ENCODE measurements around the gene GNGT1. TPM values are rescaled to one million over a fixed set of nuclear protein-coding genes. Genes with fewer than 3 reads are reported as not detected.

GNGT1 gene
- polyA plus RNA-seq, 1 donor (not counting 4 experiments of a cell fraction or from before 2014, with no cell fraction given): not detected

DNA sequence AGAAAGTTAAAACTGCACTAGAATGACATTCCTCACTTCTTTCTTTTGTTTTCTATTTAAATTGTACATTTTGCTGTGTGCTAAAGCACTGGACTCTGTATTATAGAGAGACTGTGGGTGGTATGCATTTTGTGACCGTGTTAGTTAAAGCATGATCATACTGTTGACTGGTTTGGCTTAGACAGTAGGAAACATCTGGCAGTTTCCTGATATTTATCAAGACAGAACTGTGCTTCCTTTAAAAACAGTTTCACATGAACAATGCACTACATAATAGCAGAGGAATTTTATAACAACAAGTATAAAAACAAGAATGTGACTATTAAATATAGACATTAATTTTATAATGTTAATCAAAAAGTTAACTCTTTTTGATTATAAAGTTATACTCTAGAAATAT, 38.3 kb downstream of the GNGT1 start:
- Histone ChIP-seq H3K27me3 (ENCODE audit: control insufficient read depth, extremely low read depth, insufficient read depth, low read length) (peaks cover 4% of the 10 kb centered on the region), H3K27ac (ENCODE audit: control insufficient read depth, insufficient read depth, low read length) (no peak overlapping the region), H2AFZ (ENCODE audit: control insufficient read depth, low read length) (no peak overlapping the region), H3K4me3 (ENCODE audit: control insufficient read depth in 2 of 3, extremely low read depth in 1 of 3, insufficient read depth in 2 of 3, low read depth in 1 of 3, low read length in 3 of 3) (no peak overlapping the region), H3K9me1 (ENCODE audit: control insufficient read depth, extremely low read depth, insufficient read depth, low read length) (no peaks in the 10 kb centered on the region), H3K4me1 (ENCODE audit: control insufficient read depth, extremely low read depth, insufficient read depth, low read length) (no peaks in the 10 kb centered on the region), H3K9ac (ENCODE audit: control insufficient read depth, extremely low read depth, insufficient read depth, low read length) (no peak overlapping the region), H3K79me2 (ENCODE audit: control insufficient read depth, insufficient read depth, low read length) (no peaks in the 10 kb centered on the region), H3K36me3 (ENCODE audit: control insufficient read depth in 2 of 2, extremely low read depth in 1 of 2, insufficient read depth in 2 of 2, low read length in 2 of 2) (no peaks in the 10 kb centered on the region), H3K9me3 (ENCODE audit: control insufficient read depth, low read depth, low read length) (peaks cover 2% of the 10 kb centered on the region), H4K20me1 (ENCODE audit: control insufficient read depth, extremely low read depth, insufficient read depth, low read length) (no peaks in the 10 kb centered on the region), H3K4me2 (ENCODE audit: control insufficient read depth, extremely low read depth, insufficient read depth, low read depth, low read length) (no peak overlapping the region)
- no peak for DNase-seq (ENCODE audit: low read depth, low spot score)
- dilution Hi-C loops (cut with MboI; ENCODE audit: extremely low pct_ligation_motif_present, low sequenced_read_pairs): no loop called here
- TF ChIP-seq, protein P1, sequence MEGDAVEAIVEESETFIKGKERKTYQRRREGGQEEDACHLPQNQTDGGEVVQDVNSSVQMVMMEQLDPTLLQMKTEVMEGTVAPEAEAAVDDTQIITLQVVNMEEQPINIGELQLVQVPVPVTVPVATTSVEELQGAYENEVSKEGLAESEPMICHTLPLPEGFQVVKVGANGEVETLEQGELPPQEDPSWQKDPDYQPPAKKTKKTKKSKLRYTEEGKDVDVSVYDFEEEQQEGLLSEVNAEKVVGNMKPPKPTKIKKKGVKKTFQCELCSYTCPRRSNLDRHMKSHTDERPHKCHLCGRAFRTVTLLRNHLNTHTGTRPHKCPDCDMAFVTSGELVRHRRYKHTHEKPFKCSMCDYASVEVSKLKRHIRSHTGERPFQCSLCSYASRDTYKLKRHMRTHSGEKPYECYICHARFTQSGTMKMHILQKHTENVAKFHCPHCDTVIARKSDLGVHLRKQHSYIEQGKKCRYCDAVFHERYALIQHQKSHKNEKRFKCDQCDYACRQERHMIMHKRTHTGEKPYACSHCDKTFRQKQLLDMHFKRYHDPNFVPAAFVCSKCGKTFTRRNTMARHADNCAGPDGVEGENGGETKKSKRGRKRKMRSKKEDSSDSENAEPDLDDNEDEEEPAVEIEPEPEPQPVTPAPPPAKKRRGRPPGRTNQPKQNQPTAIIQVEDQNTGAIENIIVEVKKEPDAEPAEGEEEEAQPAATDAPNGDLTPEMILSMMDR (optimal IDR thresholded peaks at IDR 0.05 in 1 of 3, IDR thresholded peaks at IDR 0.05 in 1 of 3, conservative IDR thresholded peaks at IDR 0.05 in 1 of 3; ENCODE audit: extremely low read depth in 1 of 3, insufficient read depth in 2 of 3, low read length in 3 of 3): no peak
- no peak for TF ChIP-seq EZH2 (IDR thresholded peaks at IDR 0.05; ENCODE audit: low read length)
- no peak for FAIRE-seq

DNA sequence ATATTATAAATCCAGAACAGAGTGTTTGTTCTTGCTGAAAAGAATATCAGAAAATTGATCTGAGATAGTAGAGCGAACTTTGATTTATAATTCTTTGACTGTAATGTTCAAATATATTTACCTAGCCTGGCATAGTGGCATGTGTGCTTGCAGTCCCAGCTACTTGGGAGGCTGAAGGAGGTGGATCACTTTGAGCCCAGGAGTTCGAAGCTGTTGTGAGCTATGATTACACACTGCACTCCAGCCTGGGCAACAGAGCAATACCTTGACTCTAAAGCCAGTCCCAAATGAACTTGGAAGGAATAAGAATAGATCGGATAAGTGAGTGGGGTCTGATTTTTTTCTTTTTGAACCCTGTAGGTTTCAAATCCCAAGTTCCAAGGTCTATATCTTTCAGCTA, 38.7 kb downstream of the GNGT1 start:
- H3K9ac ChIP-seq (ENCODE audit: control insufficient read depth, extremely low read depth, insufficient read depth, low read length): no peak overlapping the region
- FAIRE-seq: no peak
- dilution Hi-C loops (cut with MboI; ENCODE audit: extremely low pct_ligation_motif_present, low sequenced_read_pairs): no loop called here
- peaks cover 2% of the 10 kb centered on the region for H3K9me3 ChIP-seq (ENCODE audit: control insufficient read depth, low read depth, low read length)
- TF ChIP-seq, protein P1 (optimal IDR thresholded peaks at IDR 0.05 in 1 of 3, IDR thresholded peaks at IDR 0.05 in 1 of 3, conservative IDR thresholded peaks at IDR 0.05 in 1 of 3; ENCODE audit: extremely low read depth in 1 of 3, insufficient read depth in 2 of 3, low read length in 3 of 3): no peak
- no peak for TF ChIP-seq EZH2 (IDR thresholded peaks at IDR 0.05; ENCODE audit: low read length)
- no peak overlapping the region for H3K4me3 ChIP-seq (ENCODE audit: control insufficient read depth in 2 of 3, extremely low read depth in 1 of 3, insufficient read depth in 2 of 3, low read depth in 1 of 3, low read length in 3 of 3)
- H3K36me3 ChIP-seq (ENCODE audit: control insufficient read depth in 2 of 2, extremely low read depth in 1 of 2, insufficient read depth in 2 of 2, low read length in 2 of 2): no peaks in the 10 kb centered on the region
- H3K27ac ChIP-seq (ENCODE audit: control insufficient read depth, insufficient read depth, low read length): no peak overlapping the region
- DNase-seq (ENCODE audit: low read depth, low spot score): no peak
- H3K4me2 ChIP-seq (ENCODE audit: control insufficient read depth, extremely low read depth, insufficient read depth, low read depth, low read length): no peak overlapping the region
- peaks cover 4% of the 10 kb centered on the region for H3K27me3 ChIP-seq (ENCODE audit: control insufficient read depth, extremely low read depth, insufficient read depth, low read length)
- H2AFZ ChIP-seq (ENCODE audit: control insufficient read depth, low read length): no peak overlapping the region
- H3K4me1 ChIP-seq (ENCODE audit: control insufficient read depth, extremely low read depth, insufficient read depth, low read length): no peaks in the 10 kb centered on the region
- H4K20me1 ChIP-seq (ENCODE audit: control insufficient read depth, extremely low read depth, insufficient read depth, low read length): no peaks in the 10 kb centered on the region
- H3K9me1 ChIP-seq (ENCODE audit: control insufficient read depth, extremely low read depth, insufficient read depth, low read length): no peaks in the 10 kb centered on the region
- no peaks in the 10 kb centered on the region for H3K79me2 ChIP-seq (ENCODE audit: control insufficient read depth, insufficient read depth, low read length)

Data from keratinocyte (primary cell).